NCI-H2196 (cell line): ENCODE data around the gene TTC1.

ENCODE experiments used
- DNase-seq: peaks from one replicate; lab custom pipeline; 2025; ENCODE audit not compliant: unreplicated experiment; lab: John Stamatoyannopoulos, UW

TTC1 gene

GRCh38 chr5:160082614-160083500 is 73.9 kb downstream of the TTC1 start:
- DNase-seq, result no peak

- no peak for DNase-seq
Measured at GRCh38 chr5:160083501-160083900, 74.6 kb downstream of the TTC1 start.

- DNase-seq, result no peak
Measured at GRCh38 chr5:160084144-160084543, 75.2 kb downstream of the TTC1 start.

- no peak for DNase-seq
Measured at GRCh38 chr5:160087199-160087598, 78.3 kb downstream of the TTC1 start.

GRCh38 chr5:160088805-160089204 is 79.9 kb downstream of the TTC1 start:
- DNase-seq, result no peak

GRCh38 chr5:160089531-160089930 is 80.6 kb downstream of the TTC1 start:
- DNase-seq, result no peak

GRCh38 chr5:160090059-160090458 is 81.1 kb downstream of the TTC1 start:
- no peak for DNase-seq

GRCh38 chr5:160092514-160092913 is 83.6 kb downstream of the TTC1 start:
- DNase-seq, result no peak

GRCh38 chr5:160092960-160093707 is 84.2 kb downstream of the TTC1 start:
- DNase-seq, result no peak

GRCh38 chr5:160096178-160096577 is 87.2 kb downstream of the TTC1 start:
- DNase-seq, result no peak

- no peak for DNase-seq
Measured at GRCh38 chr5:160097991-160098390, 89.1 kb downstream of the TTC1 start.

- DNase-seq, result peak; percentile 45
Measured at GRCh38 chr5:160105686-160106360, 96.9 kb downstream of the TTC1 start.

- no peak for DNase-seq
Measured at GRCh38 chr5:160108124-160108523, 99.2 kb downstream of the TTC1 start.
